Subcutaneous adipose tissue (tissue), 4 donors: ENCODE results near the gene FCSK. TPM values are rescaled to one million over a fixed set of nuclear protein-coding genes. Genes with fewer than 3 reads are reported as not detected.

Experiments used
- CTCF ChIP-seq: fragments of 450-650 bp; IDR thresholded peaks from one replicate; pipeline ENCODE4 v1.5.1; 2016; ENCODE audit warnings: low read depth, mild to moderate bottlenecking, control low read depth, antibody characterized with exemption, moderate library complexity
- total RNA-seq, 4 donors: library from RNA; depleted of rRNA; stranded (reverse); fragments of >200 nt; gene quantifications; one replicate each; pipeline ENCODE4 v1.1.0, GENCODE V29; 2016

FCSK gene
- total RNA-seq, 4 donors from 2014 or later, result 2.0 to 25.1 (median 12.0) TPM

- TF ChIP-seq CTCF, result no peak
These were observed 14.2 kb upstream of the FCSK start for GRCh38 chr16:70440009-70440692.

- TF ChIP-seq CTCF, result no peak
These were observed 12.9 kb upstream of the FCSK start for GRCh38 chr16:70441406-70441990.

GRCh38 chr16:70442344-70442743 is 12.1 kb upstream of the FCSK start:
- no peak for TF ChIP-seq CTCF

- no peak for TF ChIP-seq CTCF
These were observed 9.9 kb upstream of the FCSK start for GRCh38 chr16:70444249-70445063.

GRCh38 chr16:70448075-70448474 is 6.3 kb upstream of the FCSK start:
- TF ChIP-seq CTCF, result no peak

- no peak for TF ChIP-seq CTCF
These were observed 1.1 kb upstream of the FCSK start for GRCh38 chr16:70453117-70453891.
